ENCODE data around the gene GJB1.
A peak's percentile ranks its signal among the peaks of the same experiment; 100 is the strongest.

Gene GJB1

GRCh38 chrX:71241301-71241700, 18.3 kb downstream of the GJB1 start:
- no peak overlapping the region for H3K4me3 Mint-ChIP-seq
- no peaks in the 10 kb centered on the region for H3K4me1 Mint-ChIP-seq
- peaks cover 14% of the 10 kb centered on the region for H3K9me3 Mint-ChIP-seq
- no peak overlapping the region for H3K27ac Mint-ChIP-seq
- TF ChIP-seq CTCF (IDR thresholded peaks at IDR 0.05; ENCODE audit: unreplicated experiment in 3 of 3), result no peak
- peaks cover 65% of the 10 kb centered on the region for H3K36me3 Mint-ChIP-seq (ENCODE audit: low read depth)
- no peaks in the 10 kb centered on the region for H3K27me3 Mint-ChIP-seq (ENCODE audit: low read depth)

- no peak overlapping the region for H3K27ac Mint-ChIP-seq
- H3K4me1 Mint-ChIP-seq, result no peaks in the 10 kb centered on the region
- H3K4me3 Mint-ChIP-seq, result no peak overlapping the region
- peaks cover 17% of the 10 kb centered on the region for H3K9me3 Mint-ChIP-seq
- TF ChIP-seq CTCF (IDR thresholded peaks at IDR 0.05; ENCODE audit: unreplicated experiment in 3 of 3), result no peak
- no peaks in the 10 kb centered on the region for H3K27me3 Mint-ChIP-seq (ENCODE audit: low read depth)
- peaks cover 89% of the 10 kb centered on the region for H3K36me3 Mint-ChIP-seq (ENCODE audit: low read depth)
Observed at GRCh38 chrX:71244359-71245128, 21.5 kb downstream of the GJB1 start.

GRCh38 chrX:71245159-71245558, 22.1 kb downstream of the GJB1 start:
- Mint-ChIP-seq H3K4me1 (no peaks in the 10 kb centered on the region), H3K27me3 (ENCODE audit: low read depth) (no peaks in the 10 kb centered on the region), H3K9me3 (peaks cover 15% of the 10 kb centered on the region), H3K27ac (no peak overlapping the region), H3K36me3 (ENCODE audit: low read depth) (peaks cover 86% of the 10 kb centered on the region), H3K4me3 (no peak overlapping the region)
- TF ChIP-seq CTCF (IDR thresholded peaks at IDR 0.05; ENCODE audit: unreplicated experiment in 3 of 3), result no peak

- Mint-ChIP-seq H3K36me3 (ENCODE audit: low read depth) (peaks cover 42% of the 10 kb centered on the region), H3K9me3 (peaks cover 14% of the 10 kb centered on the region), H3K4me1 (peaks cover 7% of the 10 kb centered on the region), H3K27me3 (ENCODE audit: low read depth) (peaks cover 4% of the 10 kb centered on the region), H3K27ac (peak overlapping the region; percentile 70 to 82 (median 80)), H3K4me3 (peak overlapping the region; percentile 86 to 98 (median 96))
- TF ChIP-seq CTCF (IDR thresholded peaks at IDR 0.05; ENCODE audit: unreplicated experiment in 3 of 3), result no peak
Observed at GRCh38 chrX:71250841-71251240, 27.8 kb downstream of the GJB1 start.

GRCh38 chrX:71251466-71251973, 28.5 kb downstream of the GJB1 start:
- H3K27me3 Mint-ChIP-seq (ENCODE audit: low read depth), result peaks cover 4% of the 10 kb centered on the region
- peak overlapping the region; percentile 70 to 82 (median 80) for H3K27ac Mint-ChIP-seq
- peak overlapping the region; percentile 86 to 98 (median 96) for H3K4me3 Mint-ChIP-seq
- TF ChIP-seq CTCF (IDR thresholded peaks at IDR 0.05; ENCODE audit: unreplicated experiment in 3 of 3), result no peak
- H3K9me3 Mint-ChIP-seq, result peaks cover 15% of the 10 kb centered on the region
- H3K4me1 Mint-ChIP-seq, result peaks cover 7% of the 10 kb centered on the region
- peaks cover 40% of the 10 kb centered on the region for H3K36me3 Mint-ChIP-seq (ENCODE audit: low read depth)

GRCh38 chrX:71252221-71252620, 29.2 kb downstream of the GJB1 start:
- Mint-ChIP-seq H3K9me3 (peaks cover 10% of the 10 kb centered on the region), H3K27me3 (ENCODE audit: low read depth) (peaks cover 4% of the 10 kb centered on the region), H3K4me3 (peak overlapping the region; percentile 86 to 98 (median 96)), H3K4me1 (peaks cover 7% of the 10 kb centered on the region), H3K27ac (peak overlapping the region; percentile 53 to 82 (median 80)), H3K36me3 (ENCODE audit: low read depth) (peaks cover 33% of the 10 kb centered on the region)
- no peak for TF ChIP-seq CTCF (IDR thresholded peaks at IDR 0.05; ENCODE audit: unreplicated experiment in 3 of 3)

All from nephron (organoid).